RPMI8226 (cell line): ENCODE measurements around the gene MIDN.

Source experiments
- DNase-seq: peaks from one replicate; pipeline ENCODE4 v3.0.0-alpha.2; 2015

The MIDN gene

DNA sequence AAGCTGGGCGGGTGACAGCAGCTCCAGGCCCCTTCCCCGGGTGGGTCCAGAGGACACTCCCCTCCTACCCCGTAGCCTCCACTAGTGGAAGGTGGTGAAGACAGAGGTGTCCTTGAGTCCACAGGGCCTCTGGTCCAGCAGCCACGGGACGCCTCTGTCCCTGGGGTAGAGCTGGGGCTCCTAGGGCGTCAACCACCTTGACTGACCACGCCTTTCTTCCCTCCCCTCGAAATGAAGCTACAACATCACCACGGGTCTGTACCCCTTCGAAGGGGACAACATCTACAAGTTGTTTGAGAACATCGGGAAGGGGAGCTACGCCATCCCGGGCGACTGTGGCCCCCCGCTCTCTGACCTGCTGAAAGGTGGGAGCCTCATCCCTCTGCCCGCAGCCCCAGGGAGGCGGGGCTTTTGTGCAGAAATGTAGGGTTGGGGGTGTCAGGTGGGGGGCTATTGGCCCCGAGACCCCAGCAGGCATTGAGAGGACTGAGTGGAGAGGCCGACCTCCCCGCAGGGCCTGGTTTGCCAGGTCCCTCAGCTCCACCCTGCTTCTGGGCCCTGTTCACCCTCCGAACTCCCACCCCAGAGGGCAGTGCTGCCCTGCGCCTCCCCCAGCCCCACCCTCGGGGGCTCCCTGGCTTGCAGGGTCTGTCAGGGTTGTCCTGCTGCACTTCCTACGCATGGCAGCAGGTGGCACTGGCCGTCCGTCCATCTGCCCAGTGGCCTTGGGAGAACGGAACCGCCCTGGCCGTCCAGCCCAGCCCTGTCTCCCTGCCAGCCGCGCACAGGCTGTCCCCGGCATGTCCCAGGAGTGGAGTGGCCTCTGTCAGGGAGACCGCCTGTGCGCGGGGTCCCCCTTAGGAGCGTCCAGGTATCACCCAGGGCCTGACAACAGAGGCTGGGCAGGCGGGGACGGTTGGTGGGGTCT, 27.1 kb upstream of the MIDN start:
- DNase-seq, result no peak

DNA sequence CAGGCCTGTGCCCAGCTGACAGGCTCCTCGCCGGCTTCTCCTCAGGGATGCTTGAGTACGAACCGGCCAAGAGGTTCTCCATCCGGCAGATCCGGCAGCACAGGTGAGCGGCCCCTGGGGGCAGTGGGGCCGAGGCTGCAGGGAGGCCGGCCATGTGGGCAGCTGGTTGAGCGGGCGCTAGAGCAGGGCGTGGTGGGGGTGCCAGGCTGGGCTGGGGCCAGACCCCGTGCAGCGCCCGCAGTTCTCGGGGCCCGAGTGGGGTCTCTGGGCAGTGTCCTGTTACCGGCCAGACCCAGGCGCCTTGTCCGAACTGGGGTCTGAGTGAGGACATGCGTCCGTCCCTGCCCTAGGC, 26.5 kb upstream of the MIDN start:
- no peak for DNase-seq

DNA sequence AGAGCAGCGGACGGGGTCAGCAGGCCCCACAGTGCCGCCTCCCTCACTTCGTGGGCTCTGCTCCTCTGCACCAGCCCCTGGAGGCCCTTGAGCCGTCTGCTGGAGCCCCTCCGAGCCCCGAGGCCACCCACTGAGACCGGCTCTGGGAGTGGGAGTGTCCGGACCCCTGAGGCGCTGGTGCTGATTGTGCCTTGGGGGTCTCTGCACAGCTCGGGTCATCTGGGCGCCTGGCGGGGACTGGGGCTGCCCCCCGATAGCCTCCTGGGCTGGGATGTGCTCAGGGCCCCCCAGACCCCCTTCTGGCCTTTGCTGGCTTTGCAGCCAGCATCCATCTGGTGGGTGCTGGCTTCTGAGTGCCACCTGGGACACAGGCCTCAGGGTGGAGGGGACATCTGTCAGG, 26.0 kb upstream of the MIDN start:
- DNase-seq, result no peak

DNA sequence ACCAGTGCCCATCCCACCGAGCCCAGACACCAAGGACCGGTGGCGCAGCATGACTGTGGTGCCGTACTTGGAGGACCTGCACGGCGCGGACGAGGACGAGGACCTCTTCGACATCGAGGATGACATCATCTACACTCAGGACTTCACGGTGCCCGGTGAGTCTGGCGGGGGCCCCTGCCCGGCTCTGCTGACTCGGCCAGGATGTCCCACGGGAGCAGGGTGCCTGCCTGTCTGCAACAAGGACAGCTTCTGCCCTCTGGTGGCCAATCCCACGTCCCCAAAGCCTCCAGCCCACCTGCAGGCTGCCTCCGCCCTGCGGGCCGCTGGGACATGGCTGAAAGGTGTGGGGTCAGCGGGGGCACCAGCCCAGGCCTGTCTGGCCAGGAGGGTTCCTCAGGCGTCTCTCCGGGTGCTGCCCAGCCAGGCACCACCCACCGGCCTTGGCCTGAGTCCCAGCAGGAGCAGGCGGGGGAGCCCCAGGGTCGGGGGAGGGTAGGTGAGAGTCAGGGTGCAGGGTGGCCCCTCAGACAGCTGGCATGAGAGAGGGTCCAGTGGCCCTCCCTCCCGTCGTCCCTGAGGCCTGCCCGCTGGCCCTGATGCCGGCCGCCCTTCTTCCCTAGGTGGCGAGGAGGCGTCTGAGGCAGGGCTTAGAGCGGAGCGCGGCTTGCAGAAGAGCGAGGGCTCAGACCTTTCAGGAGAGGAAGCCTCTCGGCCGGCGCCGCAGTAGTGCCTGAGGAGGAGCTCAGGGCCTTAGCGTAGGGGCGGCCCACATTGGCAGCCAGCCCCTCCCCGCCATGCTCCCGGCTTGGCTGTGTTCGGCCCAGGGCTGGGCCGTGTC, 25.1 kb upstream of the MIDN start:
- no peak for DNase-seq

DNA sequence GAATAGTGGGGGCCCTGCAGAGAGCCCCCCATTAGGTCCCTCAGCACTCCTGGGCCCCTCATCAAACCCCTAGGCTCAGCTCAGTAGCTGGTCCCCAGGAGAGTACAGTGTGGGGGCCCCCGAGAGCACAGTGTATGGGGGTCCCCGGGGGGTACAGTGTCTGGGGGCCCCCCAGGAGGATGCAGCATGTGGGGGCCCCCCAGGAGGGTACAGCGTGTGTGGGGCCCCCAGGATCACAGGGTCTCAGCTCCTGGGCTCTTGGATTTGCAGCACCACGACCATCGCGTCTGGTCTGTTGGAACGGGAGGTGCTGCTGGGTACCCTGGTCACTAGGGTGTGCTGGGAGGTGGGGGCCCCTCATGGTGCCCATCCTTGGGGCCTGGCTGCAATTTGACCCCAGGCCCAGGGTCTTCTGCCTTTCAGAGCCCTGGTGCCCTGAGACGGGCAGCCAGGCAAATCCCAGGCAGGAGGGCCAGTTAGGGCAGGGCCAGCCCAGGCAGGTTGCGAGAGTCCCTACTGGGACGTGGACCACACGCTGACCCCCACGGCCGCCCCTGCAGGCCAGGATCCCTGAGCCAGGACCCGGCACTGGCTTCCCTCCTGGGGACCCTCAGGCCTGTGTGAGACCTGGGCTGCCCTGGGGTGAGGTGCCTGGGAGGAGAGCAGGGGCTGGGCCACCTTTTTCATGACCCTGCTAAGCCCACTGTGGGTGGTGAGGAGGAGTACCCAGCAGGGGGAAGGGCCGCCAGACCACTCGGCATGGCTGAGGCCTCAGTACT, 24.1 kb upstream of the MIDN start:
- no peak for DNase-seq

DNA sequence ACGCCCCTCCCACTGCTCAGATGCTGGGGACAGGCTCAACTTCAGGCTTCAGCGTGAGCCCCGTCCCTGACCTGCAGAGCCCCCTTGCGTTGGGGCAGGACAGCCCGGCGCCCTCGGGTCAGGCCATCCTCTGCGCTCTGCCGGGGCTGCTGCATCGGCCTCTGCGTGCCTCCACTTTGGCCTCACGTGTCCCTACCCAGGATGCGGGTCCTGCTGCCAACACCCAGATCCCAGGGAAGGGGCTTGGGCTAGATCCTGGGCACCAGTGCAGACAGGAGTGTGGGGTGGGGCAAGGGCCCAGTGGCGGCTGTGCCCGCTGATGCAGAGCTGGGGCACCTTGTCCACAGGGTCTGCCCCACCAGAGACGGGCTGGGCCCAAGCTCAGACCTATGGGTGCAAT, 23.5 kb upstream of the MIDN start:
- no peak for DNase-seq

DNA sequence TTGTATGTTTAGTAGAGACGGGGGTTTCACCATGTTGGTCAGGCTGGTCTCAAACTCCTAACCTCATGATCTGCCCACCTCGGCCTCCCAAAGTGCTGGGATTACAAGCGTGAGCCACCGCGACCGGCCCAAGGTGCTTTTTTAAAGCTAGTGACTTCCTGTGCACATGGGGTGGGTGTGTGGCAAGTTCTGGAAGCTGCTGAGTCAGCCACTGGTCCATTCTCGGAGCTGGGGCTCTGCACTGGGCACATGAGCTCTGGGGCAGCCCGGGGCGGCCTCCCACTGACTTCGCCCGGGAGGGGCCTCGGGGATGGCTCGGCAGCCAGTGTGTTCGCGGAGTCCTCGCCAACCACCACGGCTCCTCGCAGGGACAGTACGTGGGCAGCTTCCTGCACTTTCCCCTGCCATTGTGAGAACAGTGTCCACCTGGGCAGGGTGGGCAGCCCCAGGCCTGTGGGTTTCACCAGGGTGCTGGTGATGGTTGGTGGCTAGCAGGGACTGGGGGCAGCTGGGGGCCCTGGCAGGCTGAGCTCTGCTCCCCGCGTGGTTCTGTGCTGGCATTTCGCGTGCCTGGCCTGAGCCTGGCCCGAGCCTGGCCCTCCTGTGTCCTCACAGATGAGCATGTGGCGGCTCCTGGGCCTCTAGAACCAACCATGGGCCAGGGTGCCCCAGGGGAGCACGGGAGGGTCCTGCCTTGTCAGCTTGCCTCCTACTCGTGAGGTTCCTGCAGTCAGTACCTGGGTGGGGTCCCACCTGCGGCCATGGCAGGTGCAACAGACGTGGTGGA, 22.8 kb upstream of the MIDN start:
- no peak for DNase-seq

DNA sequence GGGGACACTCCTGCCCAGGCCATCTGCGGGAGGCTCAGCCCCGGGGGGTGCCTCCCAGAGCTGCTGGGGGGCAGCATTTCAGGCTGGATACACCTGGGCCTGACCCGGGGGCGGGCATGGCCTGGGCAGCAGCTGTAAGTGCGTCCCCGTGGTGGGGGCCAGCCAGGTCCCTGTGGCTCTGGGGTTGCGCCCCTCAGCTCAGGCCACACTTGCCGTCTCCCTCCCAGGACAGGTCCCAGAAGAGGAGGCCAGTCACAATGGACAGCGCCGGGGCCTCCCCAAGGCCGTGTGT, 22.2 kb upstream of the MIDN start:
- no peak for DNase-seq

DNA sequence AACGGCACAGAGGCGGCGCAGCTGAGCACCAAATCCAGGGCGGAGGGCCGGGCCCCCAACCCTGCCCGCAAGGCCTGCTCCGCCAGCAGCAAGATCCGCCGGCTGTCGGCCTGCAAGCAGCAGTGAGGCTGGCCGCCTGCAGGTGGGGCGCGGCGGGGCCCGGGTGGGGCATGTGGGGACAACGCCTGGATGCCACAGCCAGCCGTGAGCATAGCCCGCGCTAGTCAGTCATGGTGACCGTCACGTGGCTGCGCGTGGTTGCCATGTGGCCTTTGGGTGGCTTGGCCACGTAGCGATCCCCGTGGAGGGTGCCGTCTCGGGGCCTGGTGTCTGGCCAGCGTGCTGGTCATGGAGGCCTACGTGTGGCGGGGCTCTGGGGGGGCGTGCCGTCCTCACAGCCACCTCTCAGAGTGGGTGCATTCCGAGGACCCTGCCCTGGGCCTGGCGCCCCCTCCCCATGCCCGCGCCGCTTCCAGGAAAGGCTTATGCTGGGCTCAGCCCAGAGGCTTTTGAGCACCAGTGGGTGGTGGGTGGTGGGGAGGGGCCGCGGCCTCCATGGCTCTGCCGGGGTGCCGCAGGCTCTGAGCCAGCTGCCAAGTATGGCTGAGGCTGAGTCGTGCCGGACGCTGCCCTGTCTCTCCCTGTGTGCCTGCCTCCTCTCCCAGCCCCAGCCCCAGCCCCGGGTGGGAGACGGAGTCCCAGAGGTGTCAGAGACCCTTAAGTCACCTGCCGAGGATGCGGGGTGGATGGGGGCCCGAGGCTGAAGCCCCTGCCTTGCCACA, 21.7 kb upstream of the MIDN start:
- no peak for DNase-seq

DNA sequence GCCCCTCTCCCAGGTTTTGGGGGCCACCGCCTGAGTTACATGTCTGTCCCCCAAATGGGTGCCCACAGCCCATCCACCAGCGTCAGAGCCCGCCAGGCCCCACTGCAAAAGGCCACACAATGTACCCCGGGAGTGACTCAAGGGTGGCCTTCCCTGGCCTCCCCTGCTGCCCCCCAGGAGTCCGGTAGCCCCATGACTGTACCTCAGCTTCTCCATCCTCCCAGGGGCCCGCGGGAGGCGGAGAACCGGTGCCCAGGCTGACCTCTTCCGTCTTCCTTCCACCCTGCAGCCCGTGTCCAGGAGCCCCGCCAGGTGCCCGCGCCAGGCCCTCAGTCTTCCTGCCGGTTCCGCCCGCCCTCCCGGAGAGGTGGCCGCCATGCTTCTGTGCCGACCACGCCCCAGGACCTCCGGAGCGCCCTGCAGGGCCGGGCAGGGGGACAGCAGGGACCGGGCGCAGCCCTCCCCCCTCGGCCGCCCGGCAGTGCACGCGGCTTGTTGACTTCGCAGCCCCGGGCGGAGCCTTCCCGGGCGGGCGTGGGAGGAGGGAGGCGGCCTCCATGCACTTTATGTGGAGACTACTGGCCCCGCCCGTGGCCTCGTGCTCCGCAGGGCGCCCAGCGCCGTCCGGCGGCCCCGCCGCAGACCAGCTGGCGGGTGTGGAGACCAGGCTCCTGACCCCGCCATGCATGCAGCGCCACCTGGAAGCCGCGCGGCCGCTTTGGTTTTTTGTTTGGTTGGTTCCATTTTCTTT, 20.9 kb upstream of the MIDN start:
- DNase-seq, result no peak

DNA sequence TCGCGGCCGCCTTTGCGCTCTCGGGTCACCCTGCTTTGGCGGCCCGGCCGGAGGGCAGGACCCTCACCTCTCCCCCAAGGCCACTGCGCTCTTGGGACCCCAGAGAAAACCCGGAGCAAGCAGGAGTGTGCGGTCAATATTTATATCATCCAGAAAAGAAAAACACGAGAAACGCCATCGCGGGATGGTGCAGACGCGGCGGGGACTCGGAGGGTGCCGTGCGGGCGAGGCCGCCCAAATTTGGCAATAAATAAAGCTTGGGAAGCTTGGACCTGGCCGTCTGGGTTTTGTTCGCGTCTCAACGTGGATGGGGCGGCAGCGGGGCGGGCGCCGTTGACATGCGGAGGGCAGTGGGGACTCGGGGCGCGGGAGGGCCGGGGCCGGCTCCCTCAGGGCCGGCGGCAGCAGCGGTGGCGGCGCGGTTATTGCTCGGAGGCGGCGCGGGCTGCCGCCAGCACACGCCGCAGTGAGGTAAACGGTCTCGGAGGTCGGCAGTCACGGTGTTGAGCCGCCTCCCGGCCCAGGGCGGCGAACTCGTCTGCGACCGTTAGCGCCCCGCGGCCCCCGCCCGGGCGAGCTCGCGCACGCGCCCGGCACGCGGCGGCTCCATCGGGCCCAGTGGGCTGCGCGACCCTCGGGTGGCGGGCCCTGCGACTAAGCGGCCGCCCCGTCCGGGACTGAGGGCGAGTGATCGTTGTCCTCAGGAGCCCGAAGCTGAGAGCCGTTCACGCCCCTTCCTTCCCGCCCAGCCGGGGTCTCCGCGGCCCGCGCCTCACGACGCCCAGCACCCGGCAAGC, 20.0 kb upstream of the MIDN start:
- DNase-seq, result no peak

DNA sequence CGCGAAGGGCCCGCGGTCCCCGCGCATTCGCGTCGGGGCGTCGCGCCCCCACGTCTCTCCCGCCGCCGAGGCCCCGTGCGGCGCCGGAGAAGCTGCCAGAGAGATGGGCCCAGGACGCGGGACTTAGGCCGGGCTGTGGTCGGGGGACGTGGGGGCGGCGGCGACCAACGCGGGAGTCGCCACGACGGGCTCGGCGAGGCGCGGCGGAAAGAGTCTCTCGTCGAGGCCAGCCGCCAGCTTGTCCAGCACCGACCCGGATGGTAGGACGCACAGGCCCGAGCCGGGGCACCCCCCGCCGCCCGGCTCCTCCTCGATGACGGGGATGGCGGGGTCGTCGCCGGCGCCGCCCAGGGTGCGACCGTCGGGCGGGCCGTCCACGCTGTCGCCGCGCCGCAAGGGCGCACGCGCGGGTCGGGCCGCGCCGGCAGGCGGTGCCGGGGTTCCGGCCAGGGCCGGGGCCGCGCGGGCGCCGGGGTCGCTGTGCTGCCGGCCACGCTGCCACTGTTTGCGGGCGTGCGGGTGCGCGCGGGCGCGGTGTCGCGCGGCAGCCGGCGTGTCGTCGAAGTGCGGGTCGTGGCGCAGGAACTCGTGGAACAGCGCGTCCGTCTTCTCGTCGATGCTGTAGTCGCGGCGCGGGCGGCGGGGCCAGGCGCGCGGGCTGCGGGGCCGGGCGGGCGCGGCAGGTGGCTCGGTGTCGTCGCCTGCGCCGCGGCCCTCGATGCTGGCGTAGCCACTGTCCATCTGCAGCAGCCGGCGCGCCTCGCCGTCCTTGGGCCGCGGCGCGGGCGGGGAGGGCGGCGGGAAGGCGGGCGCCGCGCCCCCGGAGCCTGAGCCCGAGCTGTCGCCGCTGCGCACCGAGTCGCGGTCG, 19.1 kb upstream of the MIDN start:
- DNase-seq, result no peak

DNA sequence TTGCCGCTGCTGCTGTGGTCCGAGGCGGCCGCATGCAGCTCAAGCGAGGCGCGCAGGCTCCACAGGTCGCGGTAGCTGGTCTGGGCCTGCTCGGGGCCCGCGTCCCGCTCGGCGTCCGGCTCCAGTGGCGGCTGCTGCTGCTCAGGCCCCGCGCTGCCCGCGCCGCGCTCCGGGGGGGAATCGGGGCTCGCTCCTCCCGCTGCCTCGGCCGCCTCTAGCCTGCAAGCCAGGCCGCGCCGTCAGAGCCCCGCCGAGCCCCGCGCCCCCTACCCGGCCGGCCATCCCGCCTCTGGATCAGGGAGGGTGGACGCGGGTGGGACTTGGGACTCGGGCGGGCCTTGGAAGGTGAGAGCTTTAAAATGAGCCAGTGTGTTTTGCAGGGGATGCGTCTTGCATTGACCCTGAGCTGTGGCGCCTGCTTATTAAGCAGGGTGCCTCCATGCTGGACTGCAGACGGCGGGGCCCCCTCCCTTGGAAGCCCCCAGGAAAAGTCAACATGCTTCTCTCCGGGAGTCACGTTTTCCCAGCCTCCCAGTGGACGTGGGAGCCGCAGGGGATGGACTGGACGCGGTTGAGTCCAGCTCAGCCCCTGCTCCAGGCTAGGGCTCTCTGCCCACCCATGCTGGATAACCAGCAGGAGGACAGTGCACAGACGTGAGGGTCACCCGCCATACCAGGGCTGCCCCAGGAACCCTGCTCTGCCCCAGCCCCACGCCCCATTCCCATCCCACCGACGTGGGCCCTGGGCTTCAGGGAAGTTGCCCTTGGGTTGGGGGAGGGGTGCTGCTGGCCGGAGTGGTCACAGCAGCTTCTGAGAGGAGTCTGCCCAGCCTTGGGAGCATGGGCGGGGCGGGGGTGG, 18.2 kb upstream of the MIDN start:
- DNase-seq, result no peak

DNA sequence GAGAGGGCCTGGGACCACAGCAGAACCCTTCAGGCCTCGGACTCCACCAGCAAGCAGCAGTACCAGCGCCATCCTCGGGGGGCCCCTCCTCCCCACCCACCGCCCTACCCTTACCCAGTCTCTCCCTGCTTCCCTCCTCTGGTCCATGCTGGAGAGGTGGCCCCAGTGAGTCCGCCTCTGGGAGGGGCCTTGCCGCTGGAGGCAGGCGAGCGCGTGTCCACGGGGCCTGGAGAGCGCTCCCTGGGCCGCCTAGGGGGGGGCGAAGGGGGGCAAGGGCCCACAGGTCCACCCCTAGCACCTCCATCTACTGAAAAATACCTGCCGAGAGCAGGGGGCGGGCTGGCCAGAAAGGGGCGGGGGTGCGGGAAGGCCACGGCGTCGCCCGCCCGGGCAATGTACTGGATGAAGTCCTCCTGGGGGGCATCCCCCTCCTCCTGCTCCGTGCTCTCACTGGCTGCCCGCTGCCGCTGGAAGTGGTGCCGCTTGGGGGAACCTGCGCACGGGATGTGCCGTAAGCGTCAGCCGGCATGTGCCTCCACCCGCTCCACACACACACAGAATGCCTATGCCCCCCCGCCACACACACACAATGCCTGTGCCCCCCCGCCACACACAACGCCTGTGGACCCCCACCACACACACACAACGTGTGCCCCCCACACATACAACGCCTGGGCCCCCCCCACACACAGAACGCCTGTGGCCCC, 17.4 kb upstream of the MIDN start:
- DNase-seq, result no peak

DNA sequence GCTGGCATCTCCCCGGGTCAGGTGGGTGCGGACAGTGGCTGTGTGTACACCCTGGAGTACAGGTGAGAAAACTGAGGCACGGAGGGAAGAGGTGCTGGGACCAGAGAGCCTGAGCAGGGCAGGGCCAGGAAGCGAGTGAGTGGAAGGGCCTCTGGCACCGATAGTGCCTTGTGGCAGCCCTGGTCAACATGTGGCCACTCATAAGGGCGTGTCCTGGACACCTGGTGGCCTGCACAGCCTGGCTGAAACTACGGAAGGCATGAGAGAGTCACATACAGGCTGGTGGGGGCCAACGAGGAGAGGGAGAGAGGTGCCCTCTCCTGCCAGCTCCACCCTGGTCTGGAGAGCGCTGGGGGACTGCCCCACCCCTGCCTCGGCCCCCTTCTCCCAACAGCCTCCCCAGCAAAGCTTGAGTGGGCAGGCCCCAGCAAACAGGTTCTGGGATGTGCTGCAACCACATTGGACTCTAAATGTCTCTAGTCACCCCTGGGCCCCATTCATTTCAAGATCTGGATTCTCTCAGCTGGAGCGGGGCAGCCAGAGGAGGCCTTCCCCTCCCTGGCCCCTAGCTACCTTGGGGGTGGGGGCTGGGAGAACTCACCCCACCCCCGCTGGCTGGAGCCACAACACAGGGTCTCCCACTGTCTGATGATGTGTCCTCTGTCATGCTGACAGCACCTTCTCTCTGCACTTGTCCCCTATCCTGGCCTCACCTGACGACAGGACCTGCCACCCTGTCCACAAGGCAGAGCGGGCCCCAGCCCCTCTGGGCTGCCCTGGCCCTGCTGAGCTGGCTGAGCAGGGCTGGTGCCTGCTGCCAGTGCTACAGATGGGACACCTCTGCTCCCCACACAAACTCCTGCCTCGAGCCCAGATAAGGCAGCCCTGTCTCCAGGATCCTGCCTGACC, 16.4 kb upstream of the MIDN start:
- no peak for DNase-seq

DNA sequence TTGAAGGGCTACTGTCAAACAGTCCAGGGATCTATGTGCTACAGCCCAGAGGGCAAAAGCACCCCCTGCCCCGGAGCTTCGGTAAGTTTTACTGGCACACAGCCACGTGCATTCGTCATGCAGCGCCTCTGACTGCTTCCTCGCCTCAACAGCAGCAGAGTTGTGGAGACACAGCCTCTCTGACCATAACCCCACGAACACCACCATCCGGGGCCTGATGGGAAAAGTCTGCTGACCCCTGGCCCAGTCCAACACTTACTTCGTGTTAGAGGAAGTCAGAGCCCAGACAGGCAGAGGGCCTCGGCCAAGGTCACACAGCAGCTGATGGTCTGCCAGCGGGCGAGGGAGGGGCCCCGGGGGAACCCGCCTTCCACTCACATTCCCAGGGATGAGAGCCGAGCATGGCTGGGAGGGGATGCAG, 15.7 kb upstream of the MIDN start:
- DNase-seq, result no peak
